HG03521 (cell line): ENCODE results near the gene TNNT3.

Source experiments
- ATAC-seq: cut with Tn5 transposase; IDR thresholded peaks from one replicate; pipeline ENCODE4 v1.9.1; 2021; ENCODE audit warnings: mild to moderate bottlenecking, moderate library complexity; ENCODE audit not compliant: unreplicated experiment

The TNNT3 gene

GRCh38 chr11:1921574-1922141 is 2.2 kb downstream of the TNNT3 start:
- ATAC-seq = no peak

- ATAC-seq = no peak
Observed at GRCh38 chr11:1922481-1923081, 3.1 kb downstream of the TNNT3 start.

GRCh38 chr11:1923201-1923956 is 3.9 kb downstream of the TNNT3 start:
- no peak for ATAC-seq

GRCh38 chr11:1924181-1924580 is 4.7 kb downstream of the TNNT3 start:
- no peak for ATAC-seq

GRCh38 chr11:1924646-1925372 is 5.3 kb downstream of the TNNT3 start:
- no peak for ATAC-seq

- no peak for ATAC-seq
Observed at GRCh38 chr11:1925373-1926155, 6.1 kb downstream of the TNNT3 start.

GRCh38 chr11:1926156-1927025 is 6.9 kb downstream of the TNNT3 start:
- no peak for ATAC-seq

- no peak for ATAC-seq
Observed at GRCh38 chr11:1927026-1927847, 7.7 kb downstream of the TNNT3 start.

- no peak for ATAC-seq
Observed at GRCh38 chr11:1927848-1928469, 8.5 kb downstream of the TNNT3 start.

GRCh38 chr11:1928470-1928890 is 9.0 kb downstream of the TNNT3 start:
- ATAC-seq = no peak

GRCh38 chr11:1928891-1929541 is 9.5 kb downstream of the TNNT3 start:
- ATAC-seq = no peak

- no peak for ATAC-seq
Observed at GRCh38 chr11:1929621-1930461, 10.3 kb downstream of the TNNT3 start.

- ATAC-seq = no peak
Observed at GRCh38 chr11:1930462-1930830, 10.9 kb downstream of the TNNT3 start.

GRCh38 chr11:1931341-1932104 is 12.0 kb downstream of the TNNT3 start:
- ATAC-seq = no peak

GRCh38 chr11:1932105-1932480 is 12.6 kb downstream of the TNNT3 start:
- no peak for ATAC-seq

- ATAC-seq = no peak
Observed at GRCh38 chr11:1932681-1933080, 13.2 kb downstream of the TNNT3 start.
